ENCODE data around the gene MAD1L1.
"Not testable (repeated sequence)": the region's sequence is repeated elsewhere in the genome, so short reads cannot be mapped to it uniquely, and the experiment has no call there.

MAD1L1 gene

GRCh38 chr7:1865571-1866255 is 367.0 kb downstream of the MAD1L1 start:
- DNase-seq, result no peak

- no peak for DNase-seq
Observed at GRCh38 chr7:1865000-1865555, 367.7 kb downstream of the MAD1L1 start.

- no peak for DNase-seq
Observed at GRCh38 chr7:1864161-1864940, 368.4 kb downstream of the MAD1L1 start.

GRCh38 chr7:1863091-1863900 is 369.4 kb downstream of the MAD1L1 start:
- no peak for DNase-seq

- no peak for DNase-seq
Observed at GRCh38 chr7:1862560-1862959, 370.2 kb downstream of the MAD1L1 start.

GRCh38 chr7:1861799-1862458 is 370.8 kb downstream of the MAD1L1 start:
- DNase-seq, result no peak

GRCh38 chr7:1860881-1861798 is 371.6 kb downstream of the MAD1L1 start:
- DNase-seq, result not testable (repeated sequence)

- no peak for DNase-seq
Observed at GRCh38 chr7:1859266-1860035, 373.3 kb downstream of the MAD1L1 start.

GRCh38 chr7:1858435-1859265 is 374.1 kb downstream of the MAD1L1 start:
- no peak for DNase-seq

GRCh38 chr7:1857487-1858421 is 375.0 kb downstream of the MAD1L1 start:
- no peak for DNase-seq

- no peak for DNase-seq
Observed at GRCh38 chr7:1856888-1857441, 375.8 kb downstream of the MAD1L1 start.

- DNase-seq, result no peak
Observed at GRCh38 chr7:1856161-1856887, 376.4 kb downstream of the MAD1L1 start.

GRCh38 chr7:1855725-1856160 is 377.0 kb downstream of the MAD1L1 start:
- no peak for DNase-seq

- no peak for DNase-seq
Observed at GRCh38 chr7:1854866-1855724, 377.6 kb downstream of the MAD1L1 start.

- DNase-seq, result no peak
Observed at GRCh38 chr7:1853986-1854865, 378.5 kb downstream of the MAD1L1 start.
